ENCODE measurements around the gene SNX32.
A peak's percentile ranks its signal among the peaks of the same experiment; 100 is the strongest.

The SNX32 gene

DNA sequence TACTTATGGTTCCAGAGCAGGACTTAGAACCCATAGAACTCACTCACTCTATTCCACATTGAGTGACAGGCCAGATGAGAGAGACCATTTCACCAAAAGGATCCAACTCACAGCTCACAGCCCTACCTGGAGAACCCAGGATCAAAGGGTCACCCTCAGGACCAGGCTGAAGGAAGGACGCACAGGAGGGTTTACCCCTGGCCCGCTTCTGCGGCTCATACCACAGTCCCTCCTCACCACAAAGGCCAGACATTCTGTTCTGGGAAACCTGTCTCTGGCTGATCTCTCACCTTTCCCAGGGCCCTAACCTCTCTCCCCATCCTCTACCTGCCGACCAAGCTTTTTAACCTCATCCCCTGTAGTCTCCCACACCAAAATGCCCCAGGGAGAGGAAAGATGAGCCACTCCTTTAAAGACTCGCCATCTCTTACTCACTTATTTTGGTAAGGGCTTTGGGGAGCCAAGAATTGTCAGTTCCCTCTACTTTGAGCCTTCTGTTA is 61.8 kb downstream of the SNX32 start:
- no peak for ATAC-seq (ENCODE audit: low read depth)
- peak overlapping the region; percentile 35 for H3K27ac Mint-ChIP-seq
- H3K4me1 Mint-ChIP-seq = peaks cover 22% of the 10 kb centered on the region
- no peaks in the 10 kb centered on the region for H3K36me3 Mint-ChIP-seq
- H3K27me3 Mint-ChIP-seq = peaks cover 1% of the 10 kb centered on the region
- peak overlapping the region; percentile 55 for H3K4me3 Mint-ChIP-seq
- DNase-seq (ENCODE audit: low spot score in 2 of 2) = no peak
- H3K9me3 Mint-ChIP-seq = no peaks in the 10 kb centered on the region

DNA sequence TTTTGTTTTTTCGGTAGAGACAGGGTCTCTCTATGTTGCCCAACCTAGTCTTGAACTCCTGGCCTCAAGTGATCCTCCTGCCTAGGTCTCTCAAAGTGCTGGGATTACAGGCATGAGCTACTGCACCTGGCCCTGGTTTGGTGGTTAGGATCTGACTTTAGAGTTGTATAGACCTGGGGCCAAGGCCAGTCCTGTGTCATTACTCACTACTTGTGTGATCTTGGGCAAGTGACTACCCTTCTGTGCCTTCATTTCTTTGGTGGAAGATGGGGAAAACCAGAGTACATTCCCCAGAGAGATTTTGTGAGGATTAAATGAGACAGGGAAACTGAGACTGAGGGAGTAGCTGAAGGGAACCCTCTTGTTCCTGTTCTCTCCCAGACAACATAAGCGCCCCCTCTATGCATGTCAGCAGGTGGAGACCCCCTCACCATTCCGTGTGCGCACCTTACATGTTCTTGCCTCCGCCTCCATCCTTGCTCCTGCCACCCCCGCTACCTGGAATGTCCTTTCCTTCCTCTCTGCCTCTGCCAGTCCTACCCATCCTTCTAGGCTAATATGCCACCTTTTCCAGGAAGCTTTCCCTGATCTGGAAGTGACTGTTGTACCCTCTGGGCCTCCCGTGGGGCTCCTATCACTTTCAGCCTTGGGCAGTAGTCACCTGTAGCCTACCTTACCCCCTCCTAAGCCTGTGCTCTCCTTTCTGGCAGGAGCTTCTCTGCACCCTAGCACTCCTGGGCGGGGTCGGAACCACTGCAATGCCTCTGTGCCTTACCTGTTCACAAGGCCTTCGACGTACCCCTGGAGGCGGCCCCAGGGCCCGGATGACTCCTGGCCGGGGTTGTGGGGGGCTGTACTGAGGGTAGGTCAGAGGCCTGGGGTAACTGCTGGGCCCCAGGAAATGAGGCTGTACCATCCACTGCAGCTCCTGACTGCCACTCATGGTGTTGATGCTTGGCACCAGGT is 62.6 kb downstream of the SNX32 start:
- Mint-ChIP-seq H3K27ac (peak overlapping the region; percentile 35), H3K27me3 (peaks cover 1% of the 10 kb centered on the region), H3K4me3 (no peak overlapping the region), H3K4me1 (peaks cover 23% of the 10 kb centered on the region), H3K36me3 (no peaks in the 10 kb centered on the region), H3K9me3 (no peaks in the 10 kb centered on the region)
- ATAC-seq (ENCODE audit: low read depth) = no peak
- no peak for DNase-seq (ENCODE audit: low spot score in 2 of 2)

DNA sequence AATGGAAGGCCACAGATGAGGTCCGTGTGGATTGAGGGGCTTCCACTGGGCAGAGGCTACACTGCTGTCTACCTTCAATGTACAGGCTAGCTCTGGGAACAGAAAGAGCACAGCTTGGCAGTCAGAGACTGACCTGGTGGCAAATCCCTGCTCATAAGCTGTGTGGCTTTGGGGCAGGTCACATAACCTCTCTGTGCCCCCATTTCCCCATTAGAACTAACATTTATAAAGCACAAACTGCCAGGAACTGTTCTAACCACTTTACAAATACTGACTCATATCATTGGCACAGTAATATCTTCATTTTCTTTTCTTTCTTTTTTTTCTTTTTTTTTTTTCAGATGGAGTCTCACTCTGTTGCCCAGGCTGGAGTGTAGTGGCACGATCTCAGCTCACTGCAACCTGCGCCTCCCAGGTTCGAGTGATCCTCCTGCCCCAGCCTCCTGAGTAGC is 63.3 kb downstream of the SNX32 start:
- DNase-seq (ENCODE audit: low spot score in 2 of 2) (no peak), ATAC-seq (ENCODE audit: low read depth) (no peak)
- H3K27ac Mint-ChIP-seq = no peak overlapping the region
- H3K4me3 Mint-ChIP-seq = no peak overlapping the region
- H3K4me1 Mint-ChIP-seq = peaks cover 21% of the 10 kb centered on the region
- H3K27me3 Mint-ChIP-seq = peaks cover 2% of the 10 kb centered on the region
- no peaks in the 10 kb centered on the region for H3K9me3 Mint-ChIP-seq
- H3K36me3 Mint-ChIP-seq = no peaks in the 10 kb centered on the region

DNA sequence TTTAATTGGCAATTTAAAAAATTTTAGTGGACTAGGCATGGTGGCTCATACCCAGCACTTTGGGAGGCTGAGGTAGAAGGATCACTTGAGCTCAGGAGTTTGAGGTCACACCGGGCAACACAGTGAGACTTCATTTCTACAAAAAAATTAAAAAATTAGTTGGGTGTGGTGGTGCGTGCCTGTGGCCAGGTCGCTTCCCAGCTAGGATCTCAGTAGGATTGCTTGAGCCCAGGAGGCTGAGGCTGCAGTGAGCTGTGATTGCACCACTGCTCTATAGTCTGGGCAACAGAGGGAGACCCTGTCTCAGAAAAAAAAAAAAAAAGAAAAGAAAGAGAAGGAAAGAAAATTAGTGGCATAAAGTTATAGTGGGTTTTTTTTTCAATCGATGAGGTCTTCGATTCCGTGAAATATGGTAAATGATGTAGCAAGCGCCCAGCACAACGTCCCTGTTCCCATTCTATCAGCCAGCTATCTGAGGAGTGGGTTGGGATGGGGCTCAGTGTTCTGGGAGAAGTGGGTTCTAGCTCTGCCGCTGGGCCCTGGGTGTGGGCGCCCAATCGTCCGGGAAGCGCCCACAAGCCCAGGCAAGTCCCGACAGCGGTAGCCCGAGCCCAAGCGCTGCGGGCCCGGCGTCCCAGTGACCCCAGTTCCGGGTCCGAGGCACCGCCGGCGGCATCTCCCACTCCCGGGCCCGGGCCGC is 65.0 kb downstream of the SNX32 start:
- Mint-ChIP-seq H3K4me1 (peaks cover 9% of the 10 kb centered on the region), H3K27ac (no peak overlapping the region), H3K4me3 (peak overlapping the region; percentile 81), H3K36me3 (no peaks in the 10 kb centered on the region), H3K27me3 (peaks cover 5% of the 10 kb centered on the region), H3K9me3 (no peaks in the 10 kb centered on the region)
- no peak for ATAC-seq (ENCODE audit: low read depth)
- no peak for DNase-seq (ENCODE audit: low spot score in 2 of 2)

DNA sequence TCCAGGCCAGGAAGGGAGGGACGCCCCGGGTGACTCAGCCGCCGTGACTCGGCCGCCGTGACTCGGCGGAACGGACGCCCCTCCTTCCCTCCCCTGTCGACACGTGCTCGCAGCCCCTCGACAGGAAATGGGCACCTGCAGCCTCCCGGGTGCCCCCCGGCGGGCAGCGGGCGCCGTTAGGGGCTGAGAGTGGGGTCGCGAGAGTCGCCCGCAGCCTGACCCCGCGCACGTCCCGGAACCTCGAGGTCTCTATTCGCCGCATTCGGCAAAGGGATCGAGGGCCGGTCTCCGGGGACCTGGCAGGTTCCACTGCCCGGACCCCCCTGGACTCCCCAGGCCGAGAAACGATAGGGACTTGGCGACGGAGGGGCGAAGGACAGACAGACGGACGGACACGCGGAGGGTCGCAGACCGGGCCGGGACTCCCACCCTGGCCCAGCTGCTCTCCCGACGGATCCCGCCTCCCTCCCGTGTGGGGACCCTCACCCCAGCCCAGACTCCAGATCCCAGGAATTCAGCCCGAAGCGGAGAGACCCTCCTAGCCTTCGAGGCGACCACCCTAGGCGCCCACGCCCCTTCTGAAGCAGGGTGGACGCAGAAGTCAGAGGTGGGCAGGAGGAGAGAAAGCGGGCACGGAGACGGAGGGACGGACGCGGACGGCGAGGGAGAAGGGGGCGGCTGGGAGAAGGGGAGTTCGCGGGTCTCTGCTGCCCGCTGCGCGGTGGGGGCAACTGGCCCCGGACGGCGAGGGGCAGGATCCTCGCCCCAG is 65.8 kb downstream of the SNX32 start:
- peak overlapping the region; percentile 70 for H3K4me3 Mint-ChIP-seq
- H3K36me3 Mint-ChIP-seq = no peaks in the 10 kb centered on the region
- H3K9me3 Mint-ChIP-seq = no peaks in the 10 kb centered on the region
- DNase-seq (ENCODE audit: low spot score in 2 of 2) (no peak), ATAC-seq (ENCODE audit: low read depth) (no peak)
- peak overlapping the region; percentile 60 for H3K27ac Mint-ChIP-seq
- peaks cover 4% of the 10 kb centered on the region for H3K4me1 Mint-ChIP-seq
- H3K27me3 Mint-ChIP-seq = peaks cover 6% of the 10 kb centered on the region

DNA sequence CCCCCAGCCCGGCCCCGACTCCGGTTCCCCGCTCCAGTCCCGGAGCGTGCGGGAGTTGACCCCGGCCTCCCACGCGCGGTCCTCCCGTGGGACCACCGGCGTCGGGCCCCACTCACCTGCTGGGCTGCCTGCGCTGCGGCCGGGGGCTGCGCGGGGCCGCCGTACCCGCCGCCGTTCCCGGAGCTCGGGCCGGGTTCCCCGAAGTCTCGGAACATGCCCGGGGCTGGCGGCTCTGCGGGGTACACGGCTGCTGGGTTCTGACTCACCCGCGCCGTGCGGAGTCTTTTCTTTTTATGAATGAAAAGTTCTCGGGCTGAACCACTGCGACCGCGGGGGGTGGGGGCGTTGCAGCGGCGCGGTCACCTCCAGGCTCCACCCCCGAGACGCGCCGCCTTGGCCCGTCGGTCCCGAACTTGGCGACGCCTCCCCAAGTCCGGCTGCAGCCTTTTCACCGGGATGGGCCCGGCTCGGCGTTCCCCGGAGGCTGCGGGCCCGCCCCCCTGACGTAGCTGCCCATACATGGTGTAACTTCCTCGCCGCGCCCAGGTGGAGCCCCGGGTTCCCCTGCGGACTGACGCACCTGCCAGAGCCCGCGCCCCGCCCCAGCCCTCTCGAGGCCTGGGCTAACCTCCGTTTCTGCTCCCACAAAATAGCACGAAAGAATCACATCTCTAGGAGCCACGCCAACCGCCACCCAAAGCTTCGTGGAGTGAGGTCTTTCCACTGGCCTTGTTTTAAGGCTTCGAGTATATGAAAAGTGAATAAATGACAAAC is 66.5 kb downstream of the SNX32 start, which contains the start of gene FOSL1:
Gene FOSL1 (minus strand): TSS at position 264 of the 774 bp plus-strand sequence. CDS start 49 bp downstream, at position 215.
- peak within 1 kb of the TSS; percentile 70 for H3K4me3 Mint-ChIP-seq
- no peaks in the 10 kb centered on the region for H3K9me3 Mint-ChIP-seq
- peaks cover 6% of the 10 kb centered on the region for H3K27me3 Mint-ChIP-seq
- peaks cover 4% of the 10 kb centered on the region for H3K4me1 Mint-ChIP-seq
- peak within 1 kb of the TSS; percentile 60 for H3K27ac Mint-ChIP-seq
- DNase-seq (ENCODE audit: low spot score in 2 of 2) = peak; percentile 81 to 90
- no peaks in the 10 kb centered on the region for H3K36me3 Mint-ChIP-seq
- peak; percentile 97 for ATAC-seq (ENCODE audit: low read depth)

DNA sequence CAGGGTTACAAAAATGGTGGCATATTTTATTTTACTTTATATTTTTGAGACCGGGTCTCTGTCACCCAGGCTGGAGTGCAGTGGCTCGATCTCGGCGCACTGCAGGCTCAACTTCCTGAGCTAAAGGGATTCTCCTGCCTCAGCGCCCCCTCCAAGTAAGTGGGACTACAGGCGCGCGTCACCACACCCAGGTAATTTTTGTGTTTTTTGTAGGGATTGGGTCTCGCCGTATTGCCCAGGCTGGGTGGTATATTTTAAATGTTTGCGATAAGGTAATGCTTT is 67.1 kb downstream of the SNX32 start:
- Mint-ChIP-seq H3K9me3 (no peaks in the 10 kb centered on the region), H3K4me3 (no peak overlapping the region), H3K27ac (peak overlapping the region; percentile 60)

DNA sequence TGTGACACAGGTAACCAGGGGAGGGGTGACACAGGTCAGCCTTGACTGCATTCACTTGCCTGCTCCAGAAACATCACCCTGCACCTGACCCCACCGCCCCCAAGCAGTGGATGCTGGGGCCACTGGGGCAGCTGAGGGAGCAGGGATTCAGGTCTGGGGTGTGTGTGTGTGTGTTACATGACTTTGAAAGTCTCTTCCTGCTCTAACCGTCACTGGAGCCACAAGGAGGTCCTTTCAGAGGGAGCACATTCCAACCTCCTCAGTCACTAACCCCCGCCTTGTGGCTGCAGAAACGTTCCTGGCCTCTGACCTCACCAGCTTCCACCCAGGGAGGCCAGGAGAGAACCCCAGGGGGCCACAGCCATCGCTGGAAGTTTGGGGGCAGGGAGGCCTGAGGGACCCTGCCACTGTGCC is 69.3 kb downstream of the SNX32 start:
- no peak for ATAC-seq (ENCODE audit: low read depth)
- no peak for DNase-seq (ENCODE audit: low spot score in 2 of 2)
- peaks cover 12% of the 10 kb centered on the region for H3K27me3 Mint-ChIP-seq
- H3K4me1 Mint-ChIP-seq = peaks cover 2% of the 10 kb centered on the region
- no peak overlapping the region for H3K27ac Mint-ChIP-seq
- H3K4me3 Mint-ChIP-seq = no peak overlapping the region
- no peaks in the 10 kb centered on the region for H3K36me3 Mint-ChIP-seq
- no peaks in the 10 kb centered on the region for H3K9me3 Mint-ChIP-seq

More for the DNA sequence above, 67.1 kb downstream of the SNX32 start:
- DNase-seq (ENCODE audit: low spot score in 2 of 2) = no peak
- H3K4me1 Mint-ChIP-seq = peaks cover 4% of the 10 kb centered on the region
- H3K27me3 Mint-ChIP-seq = peaks cover 6% of the 10 kb centered on the region
- no peaks in the 10 kb centered on the region for H3K36me3 Mint-ChIP-seq
- no peak for ATAC-seq (ENCODE audit: low read depth)

Measured in memory B cell (primary cell).